Hypothalamus (tissue), 51 donors: ENCODE results near the gene IFITM1.
A peak's percentile ranks its signal among the peaks of the same experiment; 100 is the strongest.
"Not testable (repeated sequence)": the region's sequence is repeated elsewhere in the genome, so short reads cannot be mapped to it uniquely, and the experiment has no call there.

ENCODE experiments used
- DNase-seq, 51 donors: peaks; one replicate each; lab custom pipeline; 2025; lab: John Stamatoyannopoulos, UW

The IFITM1 gene

DNA sequence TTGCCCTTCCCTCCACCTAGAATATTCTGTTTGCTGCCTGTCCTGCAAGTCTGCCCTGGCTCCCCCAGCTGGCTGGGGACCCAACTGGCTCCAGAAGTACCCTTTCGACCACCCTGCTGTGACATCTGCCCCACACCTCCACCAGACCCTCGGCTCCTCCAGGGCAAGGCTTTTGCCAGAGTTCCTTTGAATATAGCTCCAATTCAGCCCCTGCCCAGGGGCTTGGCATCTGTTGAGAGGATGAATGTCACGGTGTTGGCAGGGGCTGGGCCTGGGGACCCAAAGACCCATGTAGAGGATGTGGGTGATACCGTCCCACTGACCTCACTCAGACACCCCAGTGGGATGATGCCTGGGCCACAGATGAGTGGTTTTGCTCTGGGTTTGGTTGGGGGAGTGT lies 31.7 kb upstream of the IFITM1 start:
- no peak for DNase-seq

DNA sequence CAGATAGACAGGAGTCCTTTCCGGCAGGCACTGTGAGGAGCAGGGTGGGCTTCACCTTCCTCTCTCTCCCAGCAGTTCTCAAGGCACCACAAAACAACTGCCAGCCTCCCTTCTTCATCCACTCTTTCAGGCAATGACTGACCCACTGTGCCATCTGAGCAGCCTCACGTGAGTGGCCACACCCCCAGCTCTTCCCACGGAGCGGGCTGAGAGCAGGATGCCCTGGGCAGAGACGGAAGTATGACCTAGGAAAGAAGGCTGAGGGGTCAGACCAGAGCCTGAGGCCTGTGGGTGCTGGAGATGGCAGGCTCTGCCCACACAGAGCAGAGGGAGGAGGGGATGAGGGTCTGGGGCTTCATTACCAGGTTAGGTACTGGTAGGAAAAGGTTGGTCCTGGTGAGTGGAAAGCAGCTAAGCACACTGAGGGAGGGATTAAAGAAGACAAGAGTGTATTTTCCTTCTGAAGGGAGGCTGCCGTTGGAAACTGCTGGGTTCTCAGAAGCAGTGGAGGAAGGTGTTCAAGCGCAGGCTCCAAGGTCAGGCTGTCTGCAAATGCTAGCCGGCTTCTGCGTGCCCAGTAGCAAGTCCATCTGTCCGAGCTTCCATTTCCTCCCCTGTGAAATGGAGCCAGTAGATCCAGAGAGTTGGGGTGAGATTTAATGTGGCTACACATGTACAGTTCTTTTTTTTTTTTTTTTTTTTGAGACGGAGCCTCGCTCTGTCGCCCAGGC lies 31.0 kb upstream of the IFITM1 start:
- DNase-seq: no peak

- no peak for DNase-seq
Observed at GRCh38 chr11:283405-284104, 30.3 kb upstream of the IFITM1 start.

DNA sequence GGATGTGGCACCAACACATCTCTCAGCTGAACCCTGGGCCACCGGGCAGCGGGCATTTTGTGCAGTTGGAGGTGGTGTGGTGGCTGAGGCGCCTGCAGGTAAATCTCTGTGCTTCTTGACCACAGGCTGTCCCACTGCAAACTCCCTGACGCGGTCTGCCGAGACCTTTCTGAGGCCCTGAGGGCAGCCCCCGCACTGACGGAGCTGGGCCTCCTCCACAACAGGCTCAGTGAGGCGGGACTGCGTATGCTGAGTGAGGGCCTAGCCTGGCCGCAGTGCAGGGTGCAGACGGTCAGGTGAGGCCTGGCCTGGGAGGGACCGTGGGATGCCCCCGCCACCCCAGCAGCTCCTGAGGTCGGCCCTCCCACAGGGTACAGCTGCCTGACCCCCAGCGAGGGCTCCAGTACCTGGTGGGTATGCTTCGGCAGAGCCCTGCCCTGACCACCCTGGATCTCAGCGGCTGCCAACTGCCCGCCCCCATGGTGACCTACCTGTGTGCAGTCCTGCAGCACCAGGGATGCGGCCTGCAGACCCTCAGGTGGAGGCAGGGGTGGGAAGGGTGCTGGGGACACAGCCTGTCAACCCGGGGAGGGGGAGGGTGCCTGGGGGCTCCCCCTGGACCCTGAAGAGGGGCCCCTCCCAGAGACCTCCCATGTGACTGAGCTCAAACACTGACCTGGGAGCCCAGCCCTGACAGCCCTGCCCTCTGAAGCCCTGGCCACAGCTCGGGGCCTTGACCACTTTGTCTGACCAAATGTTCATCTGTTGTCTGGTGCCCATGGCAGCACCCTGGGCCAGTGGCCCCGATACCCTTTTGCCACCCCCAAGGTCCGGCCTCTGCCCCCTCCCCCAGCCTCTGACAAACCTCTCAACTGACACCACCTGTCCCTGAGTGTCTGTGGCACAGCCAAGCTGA lies 29.5 kb upstream of the IFITM1 start:
- no peak for DNase-seq

DNA sequence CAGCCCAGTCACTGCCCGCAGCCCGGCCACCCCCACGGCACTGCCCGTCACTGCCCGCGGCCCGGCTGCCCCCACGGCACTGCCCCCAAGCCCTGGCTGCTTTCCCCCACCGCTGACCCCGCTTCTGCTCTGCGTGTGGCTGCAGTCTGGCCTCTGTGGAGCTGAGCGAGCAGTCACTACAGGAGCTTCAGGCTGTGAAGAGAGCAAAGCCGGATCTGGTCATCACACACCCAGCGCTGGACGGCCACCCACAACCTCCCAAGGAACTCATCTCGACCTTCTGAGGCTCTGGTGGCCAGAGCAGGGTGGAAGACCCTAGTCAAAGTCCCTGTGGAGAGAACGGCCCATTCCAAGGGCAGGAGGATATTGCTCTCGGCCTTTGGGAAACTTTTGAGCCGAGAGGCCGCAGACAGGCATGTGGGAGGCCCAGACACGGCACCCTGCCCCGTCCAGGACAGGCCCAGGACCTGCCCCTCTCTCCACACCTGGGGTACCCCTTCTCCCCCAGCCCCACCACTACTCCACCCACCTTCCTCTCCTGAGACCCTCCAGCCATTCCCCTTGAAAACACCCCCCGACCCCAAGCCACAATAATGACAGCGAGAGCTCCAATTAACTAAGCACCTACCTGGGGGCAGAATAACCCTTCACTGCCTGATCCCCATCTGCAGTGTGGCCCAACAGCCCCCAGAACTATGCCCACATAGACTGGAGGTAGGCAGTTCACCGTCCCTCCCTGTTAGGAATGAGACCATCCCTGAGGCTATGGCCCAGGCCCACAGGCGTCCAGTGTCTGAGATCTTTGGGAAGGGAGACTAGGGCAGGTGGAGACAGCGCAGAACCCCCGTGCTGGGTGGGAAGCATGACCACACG lies 28.6 kb upstream of the IFITM1 start:
- DNase-seq: no peak

DNA sequence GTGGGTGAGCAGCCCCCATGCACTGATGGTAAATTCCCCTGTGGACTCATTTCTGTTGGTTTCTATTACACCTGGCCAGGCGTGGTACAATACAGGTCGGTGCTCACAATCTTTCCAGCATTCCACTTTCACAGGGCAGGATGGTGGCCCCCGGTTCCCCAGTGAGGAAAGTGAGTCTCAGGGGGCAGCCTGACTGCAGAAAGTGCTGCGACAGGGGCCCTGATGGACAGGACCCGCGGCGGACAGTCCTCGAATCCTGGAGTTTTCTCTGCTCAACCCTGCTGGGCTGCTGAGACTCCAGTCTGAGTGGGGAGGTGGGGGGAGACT lies 28.0 kb upstream of the IFITM1 start:
- DNase-seq: no peak

- DNase-seq: not testable (repeated sequence)
Observed at GRCh38 chr11:286977-287820, 26.6 kb upstream of the IFITM1 start.

- no peak for DNase-seq
Observed at GRCh38 chr11:287821-288477, 25.9 kb upstream of the IFITM1 start.

GRCh38 chr11:288478-289397 lies 25.1 kb upstream of the IFITM1 start, which contains the start of gene PGGHG:
PGGHG (plus strand) TSS chr11:289126; CDS start chr11:289817, 691 bp downstream.
- DNase-seq: peak in 7 of 51 donors; percentile 20 to 57 (median 29)

GRCh38 chr11:289398-289711 lies 24.5 kb upstream of the IFITM1 start:
- no peak for DNase-seq

DNA sequence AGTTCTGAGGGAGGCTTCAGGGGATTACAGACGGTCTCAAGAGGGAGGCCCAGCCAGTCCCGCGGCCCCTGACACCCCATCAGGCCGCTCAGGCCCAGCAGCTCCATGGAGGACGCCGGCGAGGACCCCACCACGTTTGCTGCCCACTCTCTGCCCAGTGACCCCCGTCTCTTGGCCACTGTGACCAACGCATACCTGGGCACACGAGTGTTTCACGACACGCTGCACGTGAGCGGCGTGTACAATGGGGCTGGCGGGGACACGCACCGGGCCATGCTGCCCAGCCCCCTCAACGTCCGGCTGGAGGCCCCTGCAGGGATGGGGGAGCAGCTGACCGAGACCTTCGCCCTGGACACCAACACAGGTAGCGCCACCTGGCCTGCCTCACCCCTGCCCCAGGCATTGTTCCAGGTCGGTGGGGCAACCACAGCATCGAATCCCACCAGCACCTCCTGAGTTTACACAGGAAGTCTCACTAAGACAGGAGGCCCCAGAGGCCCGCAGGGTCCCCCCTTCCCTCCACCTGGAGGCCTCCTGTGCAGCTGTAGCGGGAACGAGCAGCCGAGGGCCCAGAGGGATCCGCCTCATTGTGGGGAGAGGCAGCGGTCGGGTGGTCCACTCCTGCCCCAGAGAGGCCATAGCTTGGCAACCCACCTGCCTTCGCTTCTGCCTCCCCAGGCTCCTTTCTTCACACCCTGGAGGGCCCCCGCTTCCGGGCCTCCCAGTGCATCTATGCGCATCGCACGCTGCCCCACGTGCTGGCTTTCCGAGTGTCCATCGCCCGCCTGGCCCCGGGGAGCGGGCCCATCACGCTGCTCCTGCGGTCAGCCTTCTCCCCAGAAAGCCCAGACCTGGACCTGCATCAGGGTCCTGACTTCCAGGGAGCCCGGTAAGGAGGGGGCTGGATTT lies 23.9 kb upstream of the IFITM1 start:
- DNase-seq: no peak

- DNase-seq: no peak
Observed at GRCh38 chr11:290621-291231, 23.1 kb upstream of the IFITM1 start.

DNA sequence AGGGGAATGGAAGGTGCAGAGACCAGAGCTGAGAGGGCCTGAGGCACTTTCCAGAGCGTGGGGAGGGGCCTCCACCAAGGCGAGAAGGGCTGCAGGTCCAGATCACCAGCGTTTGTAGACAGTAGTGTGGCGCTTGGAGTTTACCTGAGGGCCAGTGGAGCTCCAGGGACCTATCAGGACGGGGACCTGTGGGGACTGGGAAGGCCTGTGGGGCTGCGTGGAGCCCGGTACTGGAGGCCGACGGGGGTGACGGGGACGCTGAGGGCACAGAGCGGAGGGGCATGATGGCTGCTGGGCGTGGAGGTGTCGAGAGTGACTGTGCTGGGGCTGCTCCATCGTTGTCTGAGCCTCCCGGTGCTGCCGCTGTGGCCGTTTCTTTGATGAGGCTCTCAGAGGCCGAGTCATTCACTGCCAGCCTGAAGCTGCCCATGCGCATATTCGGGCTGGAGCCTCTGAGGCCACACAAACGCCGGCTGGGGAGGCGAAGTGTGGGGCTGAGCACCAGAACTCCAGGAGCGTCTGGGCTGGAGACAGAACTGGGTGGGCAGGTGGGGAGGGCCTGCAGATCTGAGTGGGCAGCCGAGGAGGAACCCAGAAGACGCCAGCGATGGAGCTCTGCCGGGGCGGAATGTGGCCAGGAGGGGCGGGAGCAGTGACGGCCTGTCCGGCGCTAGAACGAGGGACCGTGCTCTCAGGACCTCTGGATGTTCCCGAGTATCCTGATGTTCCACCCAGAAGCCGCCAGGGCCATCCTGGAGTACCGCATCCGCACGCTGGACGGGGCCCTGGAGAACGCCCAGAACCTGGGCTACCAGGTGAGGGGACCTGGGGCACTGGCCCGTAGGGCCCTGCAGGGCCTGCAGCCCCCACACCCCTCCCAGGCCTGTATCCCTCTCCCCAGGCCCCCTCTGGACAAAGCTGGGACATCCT lies 22.3 kb upstream of the IFITM1 start:
- DNase-seq: no peak

- no peak for DNase-seq
Observed at GRCh38 chr11:292211-293121, 21.4 kb upstream of the IFITM1 start.
